GM18951 (cell line): ENCODE results near the gene SRGAP1.

Experiments used
- POLR2A ChIP-seq: IDR thresholded peaks from 4 replicates; pipeline ENCODE4 v1.6.1; 2011; ENCODE audit warnings: mild to moderate bottlenecking; ENCODE audit not compliant: insufficient read length, insufficient read depth; ENCODE audit errors: extremely low read depth
- in situ Hi-C: fragments of 300-500 bp; cut with MboI; formaldehyde crosslinking; loops from one replicate; pipeline ENCODE4 v1.12.0; 2022; ENCODE audit warnings: low sequenced_read_pairs, mixed read lengths, inconsistent platforms; ENCODE audit not compliant: unreplicated experiment

The SRGAP1 gene

GRCh38 chr12:63820427-63820826, 24.1 kb upstream of the SRGAP1 start:
- TF ChIP-seq POLR2A, result no peak
- in situ Hi-C loops, result no loop called here

- TF ChIP-seq POLR2A, result no peak
- in situ Hi-C loops, result no loop called here
Measured at GRCh38 chr12:63821781-63822251, 22.7 kb upstream of the SRGAP1 start.

- in situ Hi-C loops, result no loop called here
- no peak for TF ChIP-seq POLR2A
Measured at GRCh38 chr12:63822352-63822751, 22.1 kb upstream of the SRGAP1 start.

GRCh38 chr12:63823040-63823439, 21.5 kb upstream of the SRGAP1 start:
- TF ChIP-seq POLR2A, result no peak
- in situ Hi-C loops, result no loop called here

GRCh38 chr12:63826006-63826585, 18.4 kb upstream of the SRGAP1 start:
- in situ Hi-C loops, result no loop called here
- no peak for TF ChIP-seq POLR2A

GRCh38 chr12:63828867-63829266, 15.6 kb upstream of the SRGAP1 start:
- TF ChIP-seq POLR2A, result no peak
- in situ Hi-C loops, result no loop called here

GRCh38 chr12:63836046-63836445, 8.5 kb upstream of the SRGAP1 start:
- no peak for TF ChIP-seq POLR2A
- in situ Hi-C loops, result no loop called here

- in situ Hi-C loops, result no loop called here
- TF ChIP-seq POLR2A, result no peak
Measured at GRCh38 chr12:63836936-63837335, 7.6 kb upstream of the SRGAP1 start.

- no peak for TF ChIP-seq POLR2A
- in situ Hi-C loops, result no loop called here
Measured at GRCh38 chr12:63838411-63838810, 6.1 kb upstream of the SRGAP1 start.

GRCh38 chr12:63841011-63841410, 3.5 kb upstream of the SRGAP1 start:
- no peak for TF ChIP-seq POLR2A
- in situ Hi-C loops, result loop anchor here (5.0 kb wide), 1 partner anchor 416 kb away; no protein-coding TSS in a partner anchor

GRCh38 chr12:63841571-63841970, 2.9 kb upstream of the SRGAP1 start:
- no peak for TF ChIP-seq POLR2A
- in situ Hi-C loops, result loop anchor here (5.0 kb wide), 1 partner anchor 416 kb away; no protein-coding TSS in a partner anchor

- in situ Hi-C loops, result loop anchor here (5.0 kb wide), 1 partner anchor 415 kb away; no protein-coding TSS in a partner anchor
Measured at GRCh38 chr12:63842750-63843149, 1.8 kb upstream of the SRGAP1 start.

- TF ChIP-seq POLR2A, result no peak
- in situ Hi-C loops, result loop anchor here (5.0 kb wide), 1 partner anchor 414 kb away; no protein-coding TSS in a partner anchor
Measured at GRCh38 chr12:63843254-63843720, 1.2 kb upstream of the SRGAP1 start.

- TF ChIP-seq POLR2A, result peak; percentile 34
- in situ Hi-C loops, result loop anchor here (5.0 kb wide), 1 partner anchor 413 kb away; no protein-coding TSS in a partner anchor
Measured at GRCh38 chr12:63843721-63844390, 644 bp upstream of the SRGAP1 start.
